Progenitor cell of endocrine pancreas (in vitro differentiated cells): ENCODE results near the gene RSRC1. TPM values are rescaled to one million over a fixed set of nuclear protein-coding genes. Genes with fewer than 3 reads are reported as not detected.
A peak's percentile ranks its signal among the peaks of the same experiment; 100 is the strongest.

Experiments
- DNase-seq: peaks from one replicate; pipeline ENCODE4 v3.0.0; 2021; ENCODE audit warnings: low spot score; ENCODE audit not compliant: unreplicated experiment
- H3K27ac Mint-ChIP-seq: 2 replicates; pipeline ENCODE4 v1.8.0; 2021; ENCODE audit warnings: mild to moderate bottlenecking, moderate library complexity, mixed read lengths
- H3K27me3 Mint-ChIP-seq: 2 replicates; pipeline ENCODE4 v1.8.0; 2021; ENCODE audit warnings: mixed read lengths
- H3K36me3 Mint-ChIP-seq: 2 replicates; pipeline ENCODE4 v1.8.0; 2022; ENCODE audit warnings: mixed read lengths; ENCODE audit not compliant: insufficient read depth
- H3K4me1 Mint-ChIP-seq: 2 replicates; pipeline ENCODE4 v1.8.0; 2021; ENCODE audit warnings: low read depth, mixed read lengths
- H3K4me3 Mint-ChIP-seq: 2 replicates; pipeline ENCODE4 v1.8.0; 2021; ENCODE audit warnings: low read depth, mild to moderate bottlenecking, moderate library complexity, mixed read lengths
- H3K9me3 Mint-ChIP-seq: 2 replicates; pipeline ENCODE4 v1.8.0; 2021; ENCODE audit warnings: low read depth, mixed read lengths
- CTCF ChIP-seq: fragments of 200-600 bp; sonication (generic); IDR thresholded peaks from one replicate; pipeline ENCODE4 v1.5.0; 2021; ENCODE audit warnings: antibody characterized with exemption, mild to moderate bottlenecking; ENCODE audit not compliant: unreplicated experiment
- total RNA-seq: library from RNA; stranded (reverse); gene quantifications from 2 replicates; pipeline ENCODE4 v1.2.1, GENCODE V29; 2021

Gene RSRC1
- total RNA-seq, 1 donor from 2014 or later: 50.6 TPM

GRCh38 chr3:158471639-158472294 lies 361.9 kb downstream of the RSRC1 start:
- Mint-ChIP-seq H3K36me3 (no peaks in the 10 kb centered on the region), H3K4me3 (no peak overlapping the region), H3K27me3 (no peaks in the 10 kb centered on the region), H3K27ac (no peak overlapping the region), H3K4me1 (no peaks in the 10 kb centered on the region), H3K9me3 (no peaks in the 10 kb centered on the region)
- DNase-seq: no peak
- TF ChIP-seq CTCF: no peak

- H3K4me1 Mint-ChIP-seq: no peaks in the 10 kb centered on the region
- no peak overlapping the region for H3K27ac Mint-ChIP-seq
- no peak for TF ChIP-seq CTCF
- H3K36me3 Mint-ChIP-seq: no peaks in the 10 kb centered on the region
- H3K27me3 Mint-ChIP-seq: no peaks in the 10 kb centered on the region
- H3K4me3 Mint-ChIP-seq: no peak overlapping the region
- DNase-seq: no peak
- no peaks in the 10 kb centered on the region for H3K9me3 Mint-ChIP-seq
These were observed 369.2 kb downstream of the RSRC1 start for GRCh38 chr3:158479051-158479450.

GRCh38 chr3:158483701-158484235 lies 373.9 kb downstream of the RSRC1 start:
- no peak overlapping the region for H3K27ac Mint-ChIP-seq

GRCh38 chr3:158486200-158486599 lies 376.3 kb downstream of the RSRC1 start:
- H3K27ac Mint-ChIP-seq: peak overlapping the region; percentile 1
- H3K4me1 Mint-ChIP-seq: peaks cover 9% of the 10 kb centered on the region
- H3K36me3 Mint-ChIP-seq: no peaks in the 10 kb centered on the region
- H3K4me3 Mint-ChIP-seq: no peak overlapping the region
- no peak for TF ChIP-seq CTCF
- H3K27me3 Mint-ChIP-seq: no peaks in the 10 kb centered on the region
- H3K9me3 Mint-ChIP-seq: peaks cover 2% of the 10 kb centered on the region
- no peak for DNase-seq

More at GRCh38 chr3:158483701-158484235, 373.9 kb downstream of the RSRC1 start:
- H3K4me1 Mint-ChIP-seq: peaks cover 9% of the 10 kb centered on the region
- no peaks in the 10 kb centered on the region for H3K36me3 Mint-ChIP-seq
- H3K27me3 Mint-ChIP-seq: no peaks in the 10 kb centered on the region
- TF ChIP-seq CTCF: no peak
- no peak overlapping the region for H3K4me3 Mint-ChIP-seq
- no peaks in the 10 kb centered on the region for H3K9me3 Mint-ChIP-seq
- DNase-seq: no peak

GRCh38 chr3:158488670-158489069 lies 378.8 kb downstream of the RSRC1 start:
- no peak overlapping the region for H3K27ac Mint-ChIP-seq
- peaks cover 3% of the 10 kb centered on the region for H3K9me3 Mint-ChIP-seq
- H3K27me3 Mint-ChIP-seq: no peaks in the 10 kb centered on the region
- no peak for TF ChIP-seq CTCF
- H3K36me3 Mint-ChIP-seq: no peaks in the 10 kb centered on the region
- no peak overlapping the region for H3K4me3 Mint-ChIP-seq
- peaks cover 12% of the 10 kb centered on the region for H3K4me1 Mint-ChIP-seq
- no peak for DNase-seq
